Memory B cell (primary cell): ENCODE data around the gene RCC2.

Experiments
- ATAC-seq: fragments of 150-1000 bp; cut with Tn5 transposase; 2 replicates; pipeline ENCODE4 v1.10.0; 2021; ENCODE audit warnings: low read depth, mild to moderate bottlenecking, moderate library complexity
- DNase-seq, 2 donors: peaks; one replicate each; pipeline ENCODE4 v3.0.0; 2022; ENCODE audit warnings: low spot score in 2 of 2
- H3K27ac Mint-ChIP-seq: one replicate; pipeline ENCODE4 v1.8.0; 2022; ENCODE audit warnings: mild to moderate bottlenecking, moderate library complexity, mixed read lengths
- H3K27me3 Mint-ChIP-seq: one replicate; pipeline ENCODE4 v1.8.0; 2022; ENCODE audit warnings: mixed read lengths
- H3K36me3 Mint-ChIP-seq: one replicate; pipeline ENCODE4 v1.8.0; 2022; ENCODE audit warnings: mild to moderate bottlenecking, mixed read lengths
- H3K4me1 Mint-ChIP-seq: one replicate; pipeline ENCODE4 v1.8.0; 2022; ENCODE audit warnings: mixed read lengths
- H3K4me3 Mint-ChIP-seq: one replicate; pipeline ENCODE4 v1.8.0; 2022; ENCODE audit warnings: mild to moderate bottlenecking, moderate library complexity, mixed read lengths
- H3K9me3 Mint-ChIP-seq: one replicate; pipeline ENCODE4 v1.8.0; 2022; ENCODE audit warnings: mixed read lengths

RCC2 gene

DNA sequence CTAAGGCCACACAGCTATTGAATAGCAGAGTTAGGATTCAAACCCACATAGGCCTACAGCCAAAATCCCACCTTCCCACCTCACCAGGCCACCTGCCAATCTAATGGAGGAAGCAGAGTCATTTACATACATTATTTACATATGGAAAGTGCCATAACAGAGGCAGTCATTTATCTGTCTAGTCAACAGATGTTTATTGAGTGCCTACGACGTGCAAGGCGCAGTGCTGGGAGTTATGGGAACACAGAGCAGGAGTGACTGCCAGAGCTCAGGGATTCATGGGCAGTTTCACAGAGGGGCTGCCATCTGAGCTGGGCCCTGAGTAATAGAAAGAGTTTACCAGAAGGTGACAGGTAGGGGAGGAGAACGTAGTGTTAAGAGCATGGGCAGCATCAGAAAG lies 77.8 kb downstream of the RCC2 start:
- Mint-ChIP-seq H3K27ac (no peak overlapping the region), H3K4me1 (peaks cover under 1% of the 10 kb centered on the region), H3K27me3 (peaks cover 9% of the 10 kb centered on the region), H3K4me3 (no peak overlapping the region), H3K9me3 (no peaks in the 10 kb centered on the region), H3K36me3 (no peaks in the 10 kb centered on the region)
- ATAC-seq (no peak), DNase-seq (no peak)

GRCh38 chr1:17360272-17360956 lies 79.1 kb downstream of the RCC2 start:
- Mint-ChIP-seq H3K4me3 (no peak overlapping the region), H3K9me3 (no peaks in the 10 kb centered on the region), H3K27ac (no peak overlapping the region), H3K27me3 (peaks cover 13% of the 10 kb centered on the region), H3K36me3 (no peaks in the 10 kb centered on the region), H3K4me1 (peaks cover 6% of the 10 kb centered on the region)
- DNase-seq, result no peak
- ATAC-seq, result no peak

DNA sequence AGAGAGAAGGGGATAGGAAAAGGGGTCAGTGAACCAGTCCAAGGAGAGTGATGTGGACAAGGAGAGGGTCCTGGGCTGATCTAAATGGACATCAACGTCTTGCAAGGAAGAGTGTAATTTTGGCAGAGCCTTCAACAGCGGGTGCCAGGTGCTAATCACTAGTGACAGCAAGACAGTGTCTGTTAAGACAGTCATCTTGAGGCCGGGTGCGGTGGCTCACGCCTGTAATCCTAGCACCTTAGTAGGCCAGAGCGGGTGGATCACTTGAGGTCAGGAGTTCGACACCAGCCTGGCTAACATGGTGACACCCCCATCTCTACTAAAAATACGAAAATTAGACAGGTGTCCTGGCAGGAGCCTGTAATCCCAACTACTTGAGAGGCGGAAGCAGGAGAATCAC lies 79.7 kb downstream of the RCC2 start:
- Mint-ChIP-seq H3K27ac (no peak overlapping the region), H3K36me3 (no peaks in the 10 kb centered on the region), H3K4me1 (peaks cover 6% of the 10 kb centered on the region), H3K9me3 (no peaks in the 10 kb centered on the region), H3K4me3 (no peak overlapping the region), H3K27me3 (peaks cover 13% of the 10 kb centered on the region)
- no peak for ATAC-seq
- DNase-seq, result no peak

DNA sequence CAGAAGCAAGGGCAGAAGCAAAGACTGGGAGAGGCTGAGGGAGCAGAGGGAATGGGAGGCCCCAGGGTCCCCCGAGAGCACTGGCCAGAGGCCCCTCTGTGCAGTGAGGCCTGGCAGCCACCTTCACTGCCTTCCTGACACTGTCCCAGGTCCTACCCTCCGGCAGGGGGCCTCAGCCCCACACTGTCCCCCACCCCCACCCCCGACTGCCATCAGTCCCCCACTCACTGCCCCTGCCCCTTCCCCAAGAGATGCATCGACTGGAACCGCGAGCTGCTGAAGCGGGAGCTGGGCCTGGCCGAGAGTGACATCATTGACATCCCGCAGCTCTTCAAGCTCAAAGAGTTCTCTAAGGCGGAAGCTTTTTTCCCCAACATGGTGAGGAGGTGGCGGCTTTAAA lies 80.4 kb downstream of the RCC2 start:
- Mint-ChIP-seq H3K4me1 (peaks cover 6% of the 10 kb centered on the region), H3K27me3 (peaks cover 13% of the 10 kb centered on the region), H3K4me3 (no peak overlapping the region), H3K27ac (no peak overlapping the region), H3K36me3 (no peaks in the 10 kb centered on the region), H3K9me3 (no peaks in the 10 kb centered on the region)
- DNase-seq (no peak), ATAC-seq (no peak)

DNA sequence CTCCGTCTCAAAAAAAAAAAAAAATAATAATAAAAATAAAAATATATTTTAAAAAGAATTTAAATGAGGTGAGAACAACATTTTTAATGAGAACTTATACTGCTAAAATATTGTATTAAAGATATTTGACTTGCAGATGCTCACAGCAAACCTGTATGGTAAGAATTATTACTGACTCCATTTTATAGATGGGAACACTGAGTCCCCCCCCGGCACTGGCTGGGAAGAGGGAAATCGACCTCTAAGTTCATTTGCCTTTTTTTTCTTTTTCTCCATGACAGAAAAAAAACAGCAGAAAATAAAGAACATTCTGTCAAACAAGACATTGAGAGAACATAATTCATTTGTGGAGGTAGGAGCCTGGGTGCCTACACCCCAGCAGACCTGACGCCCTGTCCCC lies 80.9 kb downstream of the RCC2 start:
- Mint-ChIP-seq H3K4me1 (peaks cover 6% of the 10 kb centered on the region), H3K36me3 (no peaks in the 10 kb centered on the region), H3K27me3 (peaks cover 12% of the 10 kb centered on the region)

More for the DNA sequence above, 80.9 kb downstream of the RCC2 start:
- DNase-seq, result no peak
- ATAC-seq, result no peak
- Mint-ChIP-seq H3K4me3 (no peak overlapping the region), H3K9me3 (no peaks in the 10 kb centered on the region), H3K27ac (no peak overlapping the region)
